Ramos (cell line): ENCODE results near the gene HMGB3.
"Not testable (repeated sequence)": the region's sequence is repeated elsewhere in the genome, so short reads cannot be mapped to it uniquely, and the experiment has no call there.

Experiments
- in situ Hi-C: fragments of 300-500 bp; cut with MboI; formaldehyde crosslinking; loops from one replicate; pipeline ENCODE4 v1.14.3; 2022; ENCODE audit warnings: low sequenced_read_pairs; ENCODE audit not compliant: unreplicated experiment

The HMGB3 gene

GRCh38 chrX:150982788-150983520, at the start of gene HMGB3:
HMGB3 (plus strand) TSS chrX:150983335; CDS start chrX:150985600, 2,265 bp downstream.
- in situ Hi-C loops, result no loop called here

- in situ Hi-C loops, result no loop called here
Measured at GRCh38 chrX:150933945-150934350, 49.2 kb upstream of the HMGB3 start.

GRCh38 chrX:150934453-150934852, 48.7 kb upstream of the HMGB3 start:
- in situ Hi-C loops, result no loop called here

GRCh38 chrX:150935467-150935866, 47.7 kb upstream of the HMGB3 start:
- in situ Hi-C loops, result no loop called here

- in situ Hi-C loops, result no loop called here
Measured at GRCh38 chrX:150936556-150936955, 46.6 kb upstream of the HMGB3 start.

- in situ Hi-C loops, result no loop called here
Measured at GRCh38 chrX:150940844-150941495, 42.2 kb upstream of the HMGB3 start.

GRCh38 chrX:150941580-150941979, 41.6 kb upstream of the HMGB3 start:
- in situ Hi-C loops, result no loop called here

GRCh38 chrX:150942942-150943594, 40.1 kb upstream of the HMGB3 start:
- in situ Hi-C loops, result no loop called here

- in situ Hi-C loops, result no loop called here
Measured at GRCh38 chrX:150944233-150944632, 38.9 kb upstream of the HMGB3 start.

- in situ Hi-C loops, result no loop called here
Measured at GRCh38 chrX:150954951-150955350, 28.2 kb upstream of the HMGB3 start.

GRCh38 chrX:150955590-150955989, 27.5 kb upstream of the HMGB3 start:
- in situ Hi-C loops, result no loop called here

GRCh38 chrX:150958177-150958576, 25.0 kb upstream of the HMGB3 start:
- in situ Hi-C loops, result no loop called here

- in situ Hi-C loops, result no loop called here
Measured at GRCh38 chrX:150959557-150959956, 23.6 kb upstream of the HMGB3 start.

- in situ Hi-C loops, result no loop called here
Measured at GRCh38 chrX:150961631-150962030, 21.5 kb upstream of the HMGB3 start.

GRCh38 chrX:150964416-150964815, 18.7 kb upstream of the HMGB3 start:
- in situ Hi-C loops, result not testable (repeated sequence)

GRCh38 chrX:150966235-150966634, 16.9 kb upstream of the HMGB3 start:
- in situ Hi-C loops, result no loop called here

- in situ Hi-C loops, result no loop called here
Measured at GRCh38 chrX:150966742-150967141, 16.4 kb upstream of the HMGB3 start.

- in situ Hi-C loops, result no loop called here
Measured at GRCh38 chrX:150967786-150968185, 15.3 kb upstream of the HMGB3 start.

GRCh38 chrX:150968862-150969720, 14.0 kb upstream of the HMGB3 start:
- in situ Hi-C loops, result no loop called here

- in situ Hi-C loops, result no loop called here
Measured at GRCh38 chrX:150972450-150972849, 10.7 kb upstream of the HMGB3 start.
